H9 (cell line): Measurements from ENCODE around the gene NT5DC1. TPM values are rescaled to one million over a fixed set of nuclear protein-coding genes. Genes with fewer than 3 reads are reported as not detected.
A peak's percentile ranks its signal among the peaks of the same experiment; 100 is the strongest.

Source experiments
- DNase-seq: peaks from one replicate; pipeline ENCODE4 v3.0.0-alpha.2; 2017
- H2AFZ ChIP-seq: one replicate; pipeline ENCODE4 v1.6.1; 2013; ENCODE audit warnings: mild to moderate bottlenecking, low read length, control low read depth, moderate library complexity
- H2AK5ac ChIP-seq: 2 replicates; pipeline ENCODE4 v1.6.1; 2013; ENCODE audit warnings: low read length, control low read depth, mixed read lengths; ENCODE audit not compliant: insufficient read length
- H2BK120ac ChIP-seq: one replicate; pipeline ENCODE4 v1.6.1; 2013; ENCODE audit warnings: low read depth, mild to moderate bottlenecking, low read length, control low read depth, inconsistent platforms; ENCODE audit not compliant: poor library complexity, severe bottlenecking
- H2BK12ac ChIP-seq: 2 replicates; pipeline ENCODE4 v1.6.1; 2013; ENCODE audit warnings: low read length, control low read depth, mixed read lengths, low read depth; ENCODE audit not compliant: insufficient read length
- H2BK15ac ChIP-seq: 2 replicates; pipeline ENCODE4 v1.6.1; 2013; ENCODE audit warnings: low read depth, low read length, control low read depth
- H2BK20ac ChIP-seq: one replicate; pipeline ENCODE4 v1.6.1; 2013; ENCODE audit warnings: low read depth, mild to moderate bottlenecking, low read length, control low read depth, inconsistent platforms; ENCODE audit not compliant: poor library complexity, severe bottlenecking
- H2BK5ac ChIP-seq: 2 replicates; pipeline ENCODE4 v1.6.1; 2013; ENCODE audit warnings: low read length, control low read depth, mixed read lengths; ENCODE audit not compliant: insufficient read length
- H3K14ac ChIP-seq: 2 replicates; pipeline ENCODE4 v1.6.1; 2013; ENCODE audit warnings: low read length, control low read depth; ENCODE audit not compliant: insufficient read depth
- H3K18ac ChIP-seq: 2 replicates; pipeline ENCODE4 v1.6.1; 2013; ENCODE audit warnings: low read depth, mild to moderate bottlenecking, mixed read lengths, low read length, control low read depth; ENCODE audit not compliant: insufficient read length
- H3K23ac ChIP-seq: 2 replicates; pipeline ENCODE4 v1.6.1; 2013; ENCODE audit warnings: low read length, control low read depth, mixed read lengths, low read depth; ENCODE audit not compliant: insufficient read length
- H3K23me2 ChIP-seq: 2 replicates; pipeline ENCODE4 v1.6.1; 2013; ENCODE audit warnings: low read depth, mild to moderate bottlenecking, mixed read lengths, low read length, control low read depth; ENCODE audit not compliant: insufficient read length, poor library complexity, severe bottlenecking
- H3K27ac ChIP-seq: 2 replicates; pipeline ENCODE4 v1.5.1; 2013; ENCODE audit warnings: low read length, control low read depth, mixed read lengths, low read depth; ENCODE audit not compliant: insufficient read length
- H3K27me3 ChIP-seq: 2 replicates; pipeline ENCODE4 v1.6.1; 2013; ENCODE audit warnings: low read length, control low read depth, inconsistent platforms; ENCODE audit not compliant: insufficient read depth
- H3K4ac ChIP-seq: 2 replicates; pipeline ENCODE4 v1.6.1; 2013; ENCODE audit warnings: low read depth, mild to moderate bottlenecking, control low read depth, inconsistent platforms, low read length, moderate library complexity
- H3K4me1 ChIP-seq: 2 replicates; pipeline ENCODE4 v1.6.1; 2013; ENCODE audit warnings: low read length, control low read depth, inconsistent platforms; ENCODE audit not compliant: insufficient read depth
- H3K4me2 ChIP-seq: 2 replicates; pipeline ENCODE4 v1.6.1; 2013; ENCODE audit warnings: low read length, control low read depth, mixed read lengths; ENCODE audit not compliant: insufficient read length, insufficient read depth
- H3K56ac ChIP-seq: 2 replicates; pipeline ENCODE4 v1.6.1; 2013; ENCODE audit warnings: low read depth, mild to moderate bottlenecking, mixed read lengths, low read length, control low read depth; ENCODE audit not compliant: insufficient read length
- H3K79me1 ChIP-seq: 2 replicates; pipeline ENCODE4 v1.6.1; 2013; ENCODE audit warnings: low read depth, mild to moderate bottlenecking, moderate library complexity, low read length, control low read depth, inconsistent platforms; ENCODE audit not compliant: insufficient read depth, poor library complexity, severe bottlenecking
- H3K79me2 ChIP-seq: 2 replicates; pipeline ENCODE4 v1.6.1; 2013; ENCODE audit warnings: low read length, control low read depth, inconsistent platforms; ENCODE audit not compliant: insufficient read depth
- H3K9ac ChIP-seq: 2 replicates; pipeline ENCODE4 v1.6.1; 2013; ENCODE audit warnings: low read length, control low read depth, mixed read lengths; ENCODE audit not compliant: insufficient read length; ENCODE audit errors: extremely low read depth
- H3K9me3 ChIP-seq: one replicate; pipeline ENCODE4 v1.6.1; 2013; ENCODE audit warnings: low read depth, low read length, inconsistent platforms; ENCODE audit not compliant: control insufficient read depth
- H3T11ph ChIP-seq: one replicate; pipeline ENCODE4 v1.6.1; 2013; ENCODE audit warnings: mild to moderate bottlenecking, low read length, control low read depth, inconsistent platforms
- H4K20me1 ChIP-seq: one replicate; pipeline ENCODE4 v1.6.1; 2013; ENCODE audit not compliant: control insufficient read depth, insufficient read length, insufficient read depth
- H4K5ac ChIP-seq: 2 replicates; pipeline ENCODE4 v1.6.1; 2013; ENCODE audit warnings: low read depth, mild to moderate bottlenecking, mixed read lengths, low read length, control low read depth; ENCODE audit not compliant: insufficient read length
- H4K8ac ChIP-seq: replicated peaks from 2 replicates; pipeline ENCODE4 v1.6.1; 2013; ENCODE audit warnings: low read length, control low read depth, mixed read lengths, low read depth; ENCODE audit not compliant: insufficient read length
- H4K91ac ChIP-seq: 2 replicates; pipeline ENCODE4 v1.6.1; 2013; ENCODE audit warnings: low read depth, mild to moderate bottlenecking, moderate library complexity, mixed read lengths, low read length, control low read depth; ENCODE audit not compliant: insufficient read length
- H3K27ac Mint-ChIP-seq, 3 experiments: 2 replicates in 2 of 3; 3 replicates in 1 of 3; pipeline ENCODE4 v1.8.0; 2020 to 2021; ENCODE audit warnings: mixed read lengths in 3 of 3, mild to moderate bottlenecking in 1 of 3, moderate library complexity in 1 of 3
- H3K27me3 Mint-ChIP-seq: 2 replicates; pipeline ENCODE4 v1.8.0; 2021; ENCODE audit warnings: low read depth, mild to moderate bottlenecking, moderate library complexity, mixed read lengths
- H3K36me3 Mint-ChIP-seq, 3 experiments: 2 replicates in 2 of 3; 3 replicates in 1 of 3; pipeline ENCODE4 v1.8.0; 2020 to 2021; ENCODE audit warnings: low read depth in 3 of 3, mixed read lengths in 3 of 3; ENCODE audit not compliant: insufficient read depth in 1 of 3
- H3K4me1 Mint-ChIP-seq, 2 experiments: 2 replicates each; pipeline ENCODE4 v1.8.0; 2020; ENCODE audit warnings: mixed read lengths in 2 of 2
- H3K4me3 Mint-ChIP-seq, 2 experiments: 2 replicates in 1 of 2; 3 replicates in 1 of 2; pipeline ENCODE4 v1.8.0; 2020 to 2021; ENCODE audit warnings: mild to moderate bottlenecking in 2 of 2, mixed read lengths in 2 of 2, moderate library complexity in 1 of 2
- H3K9me3 Mint-ChIP-seq, 2 experiments: 2 replicates in 1 of 2; 3 replicates in 1 of 2; pipeline ENCODE4 v1.8.0; 2020; ENCODE audit warnings: mild to moderate bottlenecking in 2 of 2, mixed read lengths in 2 of 2, moderate library complexity in 1 of 2
- CTCF ChIP-seq: fragments of 200-600 bp; sonication (generic); conservative IDR thresholded peaks from 3 replicates; pipeline ENCODE4 v1.8.0; 2021; ENCODE audit warnings: antibody characterized with exemption, mild to moderate bottlenecking
- WGBS: extraction: QIAGEN DNeasy Blood & Tissue Kit; methylation state at CpG from one replicate; pipeline ENCODE4 v1.1.7; 2013; ENCODE audit warnings: missing lambda C conversion rate, low lambda C conversion rate, mixed read lengths; ENCODE audit not compliant: insufficient read length; ENCODE audit errors: extremely low coverage; 5-methylcytosine and 5-hydroxymethylcytosine counted together
- total RNA-seq: library from RNA; stranded (reverse); gene quantifications from 2 replicates; pipeline ENCODE4 v1.2.1, GENCODE V29; 2021

Gene NT5DC1
- total RNA-seq, 1 experiment from 2014 or later, result 64.9 TPM

- no peak overlapping the region for H3K4me3 Mint-ChIP-seq
- no peak overlapping the region for H3K18ac ChIP-seq
- no peak overlapping the region for H3K27ac ChIP-seq
Observed at GRCh38 chr6:116223355-116223754, 122.7 kb downstream of the NT5DC1 start.

More at GRCh38 chr6:116223355-116223754, 122.7 kb downstream of the NT5DC1 start:
- no peak for TF ChIP-seq CTCF
- Histone ChIP-seq H3K79me2 (no peaks in the 10 kb centered on the region), H2BK12ac (no peak overlapping the region), H3K23me2 (no peaks in the 10 kb centered on the region), H3K14ac (no peak overlapping the region), H3K56ac (no peak overlapping the region), H4K91ac (no peak overlapping the region), H2AK5ac (no peak overlapping the region), H3K4me2 (no peak overlapping the region), H2AFZ (no peak overlapping the region), H4K8ac (no peak overlapping the region), H2BK20ac (no peak overlapping the region), H3K4ac (no peak overlapping the region), H3K9ac (no peak overlapping the region), H3T11ph (no peak overlapping the region), H3K27me3 (no peaks in the 10 kb centered on the region), H3K79me1 (no peaks in the 10 kb centered on the region), H4K5ac (no peak overlapping the region), H3K4me1 (no peaks in the 10 kb centered on the region), H2BK15ac (no peak overlapping the region), H2BK5ac (no peak overlapping the region), H4K20me1 (no peaks in the 10 kb centered on the region), H3K9me3 (no peaks in the 10 kb centered on the region), H3K23ac (no peak overlapping the region), H2BK120ac (no peak overlapping the region)
- DNase-seq, result no peak
- peaks cover 12% of the 10 kb centered on the region in 2 experiments for H3K4me1 Mint-ChIP-seq
- peaks cover 0 to 10% (median 4%) of the 10 kb centered on the region in 3 experiments; a peak in 5 of 7 replicates for H3K36me3 Mint-ChIP-seq
- H3K27ac Mint-ChIP-seq, result peak overlapping the region in 2 of 3 experiments; percentile 37 to 90; a peak in 6 of 7 replicates
- H3K9me3 Mint-ChIP-seq, result no peaks in the 10 kb centered on the region
- H3K27me3 Mint-ChIP-seq, result no peaks in the 10 kb centered on the region
- no CpG with 5 or more reads among the region's 3 CpGs for WGBS
